Measurements from ENCODE around the gene NPAS2.

NPAS2 gene

GRCh38 chr2:100799686-100800085 lies 20.3 kb upstream of the NPAS2 start:
- Histone ChIP-seq H2AFZ (ENCODE audit: low read length) (no peak overlapping the region), H3K79me2 (ENCODE audit: insufficient read depth, low read length) (no peaks in the 10 kb centered on the region), H3K9me2 (replicated peaks; ENCODE audit: low read depth, low read length) (no peaks in the 10 kb centered on the region), H4K20me1 (ENCODE audit: insufficient read depth, low read length, poor library complexity, severe bottlenecking) (no peaks in the 10 kb centered on the region), H3F3A (ENCODE audit: low read depth) (no peaks in the 10 kb centered on the region), H3K9ac (ENCODE audit: low read depth, low read length, poor library complexity, severe bottlenecking) (no peak overlapping the region), H3K9me3 (ENCODE audit: insufficient read depth, low read depth, low read length) (no peaks in the 10 kb centered on the region), H3K36me3 (ENCODE audit: insufficient read depth, low read length) (no peaks in the 10 kb centered on the region), H3K4me2 (ENCODE audit: low read depth, low read length, poor library complexity, severe bottlenecking) (no peak overlapping the region), H3K4me1 (ENCODE audit: insufficient read depth, low read length, poor library complexity, severe bottlenecking) (no peaks in the 10 kb centered on the region), H3K27me3 (ENCODE audit: insufficient read depth, low read length, poor library complexity, severe bottlenecking) (no peaks in the 10 kb centered on the region), H3K4me3 (ENCODE audit: low read length, poor library complexity, severe bottlenecking) (no peak overlapping the region)
- no peak for TF ChIP-seq EZH2phosphoT487 (IDR thresholded peaks at IDR 0.05; ENCODE audit: borderline replicate concordance)
- TF ChIP-seq CTCF (conservative IDR thresholded peaks at IDR 0.05; ENCODE audit: low read length), result no peak

- no peak overlapping the region for H2AFZ ChIP-seq (ENCODE audit: low read length)
- TF ChIP-seq EZH2phosphoT487 (IDR thresholded peaks at IDR 0.05; ENCODE audit: borderline replicate concordance), result no peak
- no peak for TF ChIP-seq CTCF (conservative IDR thresholded peaks at IDR 0.05; ENCODE audit: low read length)
- H3K9me2 ChIP-seq (replicated peaks; ENCODE audit: low read depth, low read length), result no peaks in the 10 kb centered on the region
- no peaks in the 10 kb centered on the region for H3K4me1 ChIP-seq (ENCODE audit: insufficient read depth, low read length, poor library complexity, severe bottlenecking)
- no peak overlapping the region for H3K9ac ChIP-seq (ENCODE audit: low read depth, low read length, poor library complexity, severe bottlenecking)
- H3F3A ChIP-seq (ENCODE audit: low read depth), result no peaks in the 10 kb centered on the region
- no peaks in the 10 kb centered on the region for H3K36me3 ChIP-seq (ENCODE audit: insufficient read depth, low read length)
- no peak overlapping the region for H3K4me2 ChIP-seq (ENCODE audit: low read depth, low read length, poor library complexity, severe bottlenecking)
- H3K27me3 ChIP-seq (ENCODE audit: insufficient read depth, low read length, poor library complexity, severe bottlenecking), result no peaks in the 10 kb centered on the region
- no peak overlapping the region for H3K4me3 ChIP-seq (ENCODE audit: low read length, poor library complexity, severe bottlenecking)
- H3K79me2 ChIP-seq (ENCODE audit: insufficient read depth, low read length), result no peaks in the 10 kb centered on the region
- no peaks in the 10 kb centered on the region for H4K20me1 ChIP-seq (ENCODE audit: insufficient read depth, low read length, poor library complexity, severe bottlenecking)
- H3K9me3 ChIP-seq (ENCODE audit: insufficient read depth, low read depth, low read length), result no peaks in the 10 kb centered on the region
Measured at GRCh38 chr2:100800915-100801314, 19.0 kb upstream of the NPAS2 start.

DNA sequence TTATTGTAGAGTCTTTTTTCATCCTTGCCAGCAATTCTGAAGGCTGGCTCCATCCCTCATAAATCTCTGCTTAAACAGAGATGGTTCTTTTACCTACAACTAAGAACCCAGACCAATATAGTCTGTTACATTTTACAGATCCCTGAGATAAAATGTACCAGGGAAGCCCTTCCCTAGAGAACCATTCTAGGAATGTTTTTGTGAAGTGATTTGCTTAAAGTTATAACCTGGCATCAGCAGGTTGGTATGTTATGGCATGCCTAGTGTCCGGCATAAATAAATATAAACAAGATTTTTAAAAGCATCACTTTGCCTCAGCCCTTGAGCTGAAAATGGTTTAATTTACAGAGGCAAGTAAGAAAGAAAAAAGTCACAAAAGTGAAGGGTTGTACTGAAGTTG lies 18.5 kb upstream of the NPAS2 start:
- Histone ChIP-seq H3F3A (ENCODE audit: low read depth) (no peaks in the 10 kb centered on the region), H3K4me3 (ENCODE audit: low read length, poor library complexity, severe bottlenecking) (no peak overlapping the region), H3K4me1 (ENCODE audit: insufficient read depth, low read length, poor library complexity, severe bottlenecking) (no peaks in the 10 kb centered on the region), H4K20me1 (ENCODE audit: insufficient read depth, low read length, poor library complexity, severe bottlenecking) (no peaks in the 10 kb centered on the region), H3K9me3 (ENCODE audit: insufficient read depth, low read depth, low read length) (no peaks in the 10 kb centered on the region), H3K27me3 (ENCODE audit: insufficient read depth, low read length, poor library complexity, severe bottlenecking) (no peaks in the 10 kb centered on the region), H3K79me2 (ENCODE audit: insufficient read depth, low read length) (no peaks in the 10 kb centered on the region), H3K36me3 (ENCODE audit: insufficient read depth, low read length) (no peaks in the 10 kb centered on the region), H2AFZ (ENCODE audit: low read length) (no peak overlapping the region), H3K4me2 (ENCODE audit: low read depth, low read length, poor library complexity, severe bottlenecking) (no peak overlapping the region), H3K9ac (ENCODE audit: low read depth, low read length, poor library complexity, severe bottlenecking) (no peak overlapping the region), H3K9me2 (replicated peaks; ENCODE audit: low read depth, low read length) (no peaks in the 10 kb centered on the region)
- TF ChIP-seq EZH2phosphoT487 (IDR thresholded peaks at IDR 0.05; ENCODE audit: borderline replicate concordance) (no peak), CTCF (conservative IDR thresholded peaks at IDR 0.05; ENCODE audit: low read length) (no peak)

All from Loucy (cell line).